Measurements from ENCODE around the gene STRN.

- TF ChIP-seq EZH2phosphoT487 (IDR thresholded peaks at IDR 0.05; ENCODE audit: insufficient read depth, low read depth) (no peak), EZH2 (IDR thresholded peaks at IDR 0.05; ENCODE audit: insufficient read depth, poor library complexity, severe bottlenecking) (no peak)
Measured at GRCh38 chr2:36858551-36859365, 107.6 kb downstream of the STRN start.
